OCI-M1 (cell line): ENCODE results near the gene CLCA4.
"Not testable (repeated sequence)": the region's sequence is repeated elsewhere in the genome, so short reads cannot be mapped to it uniquely, and the experiment has no call there.

Source experiments
- DNase-seq: peaks from one replicate; lab custom pipeline; 2025; lab: John Stamatoyannopoulos, UW

Gene CLCA4

GRCh38 chr1:86527306-86527705 lies 19.6 kb upstream of the CLCA4 start:
- no peak for DNase-seq

GRCh38 chr1:86530211-86530845 lies 16.6 kb upstream of the CLCA4 start:
- DNase-seq, result no peak

- no peak for DNase-seq
These were observed 8.8 kb upstream of the CLCA4 start for GRCh38 chr1:86537928-86538695.

- no peak for DNase-seq
These were observed 8.1 kb upstream of the CLCA4 start for GRCh38 chr1:86538775-86539174.

GRCh38 chr1:86541859-86542258 lies 5.0 kb upstream of the CLCA4 start:
- DNase-seq, result no peak

- no peak for DNase-seq
These were observed 4.2 kb upstream of the CLCA4 start for GRCh38 chr1:86542631-86543030.

- DNase-seq, result no peak
These were observed 2.0 kb downstream of the CLCA4 start for GRCh38 chr1:86548839-86549238.

- DNase-seq, result no peak
These were observed 4.4 kb downstream of the CLCA4 start for GRCh38 chr1:86551305-86551704.

GRCh38 chr1:86552376-86552775 lies 5.5 kb downstream of the CLCA4 start:
- no peak for DNase-seq

GRCh38 chr1:86557739-86558138 lies 10.9 kb downstream of the CLCA4 start:
- no peak for DNase-seq

GRCh38 chr1:86563849-86564248 lies 17.0 kb downstream of the CLCA4 start:
- no peak for DNase-seq

GRCh38 chr1:86567341-86567740 lies 20.5 kb downstream of the CLCA4 start:
- no peak for DNase-seq

GRCh38 chr1:86567878-86568277 lies 21.0 kb downstream of the CLCA4 start:
- DNase-seq, result no peak

GRCh38 chr1:86573763-86574484 lies 27.0 kb downstream of the CLCA4 start:
- no peak for DNase-seq

- no peak for DNase-seq
These were observed 34.4 kb downstream of the CLCA4 start for GRCh38 chr1:86581231-86581630.

- no peak for DNase-seq
These were observed 35.3 kb downstream of the CLCA4 start for GRCh38 chr1:86582161-86582560.

- DNase-seq, result no peak
These were observed 36.2 kb downstream of the CLCA4 start for GRCh38 chr1:86583032-86583431.

- no peak for DNase-seq
These were observed 36.7 kb downstream of the CLCA4 start for GRCh38 chr1:86583593-86583992.

GRCh38 chr1:86594284-86594770 lies 47.4 kb downstream of the CLCA4 start:
- no peak for DNase-seq

GRCh38 chr1:86596224-86596623 lies 49.3 kb downstream of the CLCA4 start:
- DNase-seq, result no peak

- DNase-seq, result no peak
These were observed 49.9 kb downstream of the CLCA4 start for GRCh38 chr1:86596741-86597290.

GRCh38 chr1:86606080-86606479 lies 59.2 kb downstream of the CLCA4 start:
- not testable (repeated sequence) for DNase-seq

- DNase-seq, result no peak
These were observed 69.6 kb downstream of the CLCA4 start for GRCh38 chr1:86616433-86616832.
